GM19395 (cell line): Measurements from ENCODE around the gene PTF1A.
"Not testable (repeated sequence)": the region's sequence is repeated elsewhere in the genome, so short reads cannot be mapped to it uniquely, and the experiment has no call there.

Source experiments
- ATAC-seq: cut with Tn5 transposase; IDR thresholded peaks from one replicate; pipeline ENCODE4 v1.9.1; 2021; ENCODE audit warnings: mild to moderate bottlenecking, moderate library complexity; ENCODE audit not compliant: unreplicated experiment

Gene PTF1A

GRCh38 chr10:23202779-23203178 lies 10.7 kb downstream of the PTF1A start:
- no peak for ATAC-seq

DNA sequence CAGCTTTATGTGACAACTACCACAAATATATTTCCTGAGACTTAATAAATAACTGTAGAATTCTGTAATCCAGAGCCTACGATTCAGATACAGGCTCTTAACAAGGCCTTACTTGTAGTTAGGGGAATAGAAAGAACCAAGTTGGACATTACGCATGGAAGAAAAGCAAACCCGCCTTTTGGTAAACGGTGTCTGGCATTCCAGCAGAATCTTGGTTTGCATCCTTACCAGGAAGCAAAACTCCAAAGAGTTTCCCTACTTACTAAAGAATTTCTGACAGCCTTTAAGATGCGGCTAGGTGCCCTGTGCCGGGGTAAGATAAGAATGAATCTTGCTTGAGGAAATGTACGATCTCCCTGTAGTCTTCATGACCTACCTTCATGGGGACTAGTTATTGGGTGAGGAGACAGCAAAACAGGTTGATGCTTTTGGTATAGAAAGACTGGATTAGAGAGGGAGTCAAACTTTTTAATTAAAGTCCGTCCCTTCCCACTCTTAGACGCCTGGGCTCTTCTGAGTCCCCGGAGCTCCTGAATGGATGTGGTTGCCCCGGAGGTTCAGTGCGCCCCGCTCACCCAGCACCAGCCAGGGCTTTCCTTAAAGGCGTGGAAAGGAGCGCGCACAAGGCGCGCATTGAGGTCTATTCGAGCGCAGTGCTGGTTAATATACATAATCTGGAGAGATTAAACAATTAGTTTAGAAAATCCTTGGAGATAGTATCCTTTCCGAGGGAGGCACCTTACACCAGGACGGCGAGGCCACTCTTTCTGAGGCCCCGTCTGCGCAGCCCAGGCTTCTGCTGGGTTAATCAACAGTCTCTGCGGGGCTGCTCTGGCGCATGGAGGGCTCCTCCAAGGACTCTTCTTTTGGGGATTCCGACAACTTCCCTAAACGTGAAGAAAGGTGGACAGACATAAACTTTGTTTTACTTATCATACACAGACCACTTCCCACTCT lies 11.5 kb downstream of the PTF1A start:
- no peak for ATAC-seq

- no peak for ATAC-seq
Observed at GRCh38 chr10:23204773-23205172, 12.7 kb downstream of the PTF1A start.

GRCh38 chr10:23205972-23206642 lies 14.0 kb downstream of the PTF1A start:
- no peak for ATAC-seq

GRCh38 chr10:23217471-23217870 lies 25.4 kb downstream of the PTF1A start:
- ATAC-seq, result no peak

DNA sequence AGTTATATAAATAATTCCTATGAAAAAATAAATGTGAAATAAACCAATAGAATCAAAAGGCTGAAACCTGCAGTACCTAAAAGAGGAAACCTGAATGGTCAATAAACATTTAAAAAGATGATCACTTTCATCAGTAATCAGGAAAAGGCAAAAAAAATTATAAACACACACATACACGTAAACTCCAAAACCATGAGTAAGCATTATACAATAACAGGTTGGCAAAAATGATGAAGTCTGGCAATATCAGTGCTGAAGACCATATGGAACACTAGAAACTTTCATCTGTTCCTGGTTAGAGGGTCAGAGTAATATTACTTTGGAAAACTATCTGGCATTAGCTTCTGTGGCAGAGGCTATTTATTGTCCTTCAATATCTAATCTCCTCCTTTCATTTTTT lies 38.5 kb downstream of the PTF1A start:
- ATAC-seq, result no peak

- no peak for ATAC-seq
Observed at GRCh38 chr10:23238015-23238414, 45.9 kb downstream of the PTF1A start.

- not testable (repeated sequence) for ATAC-seq
Observed at GRCh38 chr10:23241779-23242178, 49.7 kb downstream of the PTF1A start.
